ENCODE data around the gene TBCE. TPM values are rescaled to one million over a fixed set of nuclear protein-coding genes. Genes with fewer than 3 reads are reported as not detected.

Gene TBCE
- total RNA-seq, 1 experiment from 2014 or later = 20.8 TPM

DNA sequence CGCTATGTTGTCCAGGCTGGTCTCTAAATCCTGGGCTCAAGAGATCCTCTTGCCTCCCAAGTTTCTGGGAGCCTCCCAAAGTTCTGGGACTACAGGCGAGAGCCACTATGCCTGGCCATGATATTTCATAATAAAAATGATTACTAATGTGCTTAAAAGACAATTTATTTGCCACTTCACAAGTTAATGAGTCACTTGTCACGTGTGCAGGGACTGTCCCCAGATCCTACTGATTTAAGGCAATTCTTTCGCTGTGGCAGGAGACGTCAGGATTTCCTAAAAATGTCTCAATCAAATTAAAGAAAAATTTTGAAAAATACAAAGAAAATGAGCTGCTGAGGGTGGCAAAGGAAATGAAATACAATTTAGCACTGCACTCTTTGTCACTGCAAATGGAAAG lies 93.5 kb downstream of the TBCE start:
- Histone ChIP-seq H3K9me3 (ENCODE audit: control insufficient read depth in 1 of 2, insufficient read depth in 1 of 2, low read depth in 1 of 2, low read length in 2 of 2) (no peaks in the 10 kb centered on the region), H4K20me1 (ENCODE audit: insufficient read depth) (no peaks in the 10 kb centered on the region), H2AFZ (ENCODE audit: low read depth, low read length, poor library complexity, severe bottlenecking) (no peak overlapping the region), H3K9ac (ENCODE audit: low read length) (no peak overlapping the region), H3K79me2 (ENCODE audit: insufficient read depth, low read length) (no peaks in the 10 kb centered on the region), H3K36me3 (ENCODE audit: control insufficient read depth in 1 of 2, insufficient read depth in 2 of 2, low read length in 2 of 2) (peaks cover 5 to 9% of the 10 kb centered on the region in 2 experiments; a peak in 1 of 4 replicates), H3K4me2 (ENCODE audit: low read length) (no peak overlapping the region), H3K27me3 (ENCODE audit: insufficient read depth, low read length) (no peaks in the 10 kb centered on the region), H3K27ac (ENCODE audit: low read depth, low read length) (no peak overlapping the region), H3K4me1 (ENCODE audit: control insufficient read depth in 1 of 2, insufficient read depth in 2 of 2, low read length in 2 of 2) (no peaks in the 10 kb centered on the region), H3K4me3 (replicated peaks in 1 of 2; ENCODE audit: low read depth in 1 of 2, low read length in 2 of 2) (no peak overlapping the region), H3K9me2 (ENCODE audit: insufficient read depth) (no peaks in the 10 kb centered on the region)
- DNase-seq (ENCODE audit: low read depth, low spot score) (no peak), ATAC-seq (no peak)
- BruUV-seq (replicated peaks) = no TSS peak
- TF ChIP-seq TCF7L2 (IDR thresholded peaks at IDR 0.05; ENCODE audit: borderline replicate concordance, extremely low read depth, insufficient read depth, insufficient read length) (no peak), EZH2 (IDR thresholded peaks at IDR 0.05) (no peak), RAD21 (IDR thresholded peaks at IDR 0.05; ENCODE audit: low read depth) (no peak), CEBPB (IDR thresholded peaks at IDR 0.05; ENCODE audit: low read depth) (no peak), ZBTB33 (IDR thresholded peaks at IDR 0.05; ENCODE audit: extremely low read depth, insufficient replicate concordance, low read length) (no peak), ELF1 (IDR thresholded peaks at IDR 0.05; ENCODE audit: borderline replicate concordance, low read depth) (no peak), REST (IDR thresholded peaks at IDR 0.05; ENCODE audit: low read depth) (no peak), SP1 (IDR thresholded peaks at IDR 0.05; ENCODE audit: low read depth) (no peak), POLR2AphosphoS5 (IDR thresholded peaks at IDR 0.05; ENCODE audit: low read depth, low read length) (no peak)
- TF ChIP-seq, protein P1, sequence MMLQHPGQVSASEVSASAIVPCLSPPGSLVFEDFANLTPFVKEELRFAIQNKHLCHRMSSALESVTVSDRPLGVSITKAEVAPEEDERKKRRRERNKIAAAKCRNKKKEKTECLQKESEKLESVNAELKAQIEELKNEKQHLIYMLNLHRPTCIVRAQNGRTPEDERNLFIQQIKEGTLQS (IDR thresholded peaks at IDR 0.05) = no peak
- intact Hi-C loops (cut with micrococcal nuclease) = no loop called here
- ChIA-PET RAD21 (ENCODE audit: low non-redundant PET in 1 of 2, low total read pairs in 2 of 2, uncharacterized antibody in 2 of 2, unreplicated experiment in 2 of 2) (no interaction called here), POLR2A (no interaction called here), CTCF (no interaction called here)

Measured in HCT116 (cell line).